GM18870 (cell line): ENCODE results near the gene KAT8.
"Not testable (repeated sequence)": the region's sequence is repeated elsewhere in the genome, so short reads cannot be mapped to it uniquely, and the experiment has no call there.

ENCODE experiments used
- ATAC-seq: cut with Tn5 transposase; IDR thresholded peaks from one replicate; pipeline ENCODE4 v1.9.1; 2021; ENCODE audit warnings: moderate library complexity; ENCODE audit not compliant: unreplicated experiment

The KAT8 gene

DNA sequence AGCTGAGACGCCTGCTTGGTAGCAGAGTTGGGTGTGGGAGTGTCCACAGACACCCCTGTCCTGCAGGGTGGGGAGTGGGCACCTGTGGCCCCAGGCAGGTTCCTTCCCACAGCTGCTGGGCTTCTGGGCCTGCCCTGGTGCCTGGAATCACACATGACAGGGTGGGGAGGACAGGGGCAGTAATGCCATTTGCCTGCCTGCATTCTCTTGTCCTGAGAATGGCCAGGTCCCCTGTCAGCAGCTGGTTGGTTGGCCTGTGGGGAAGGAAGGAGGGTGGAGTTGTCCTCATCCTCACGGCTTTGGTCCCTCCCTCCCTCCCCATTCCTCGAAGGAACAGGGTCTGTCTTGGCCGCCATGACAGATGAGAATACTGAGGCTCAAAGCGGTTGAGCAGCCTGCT, 33.9 kb upstream of the KAT8 start:
- ATAC-seq, result no peak

DNA sequence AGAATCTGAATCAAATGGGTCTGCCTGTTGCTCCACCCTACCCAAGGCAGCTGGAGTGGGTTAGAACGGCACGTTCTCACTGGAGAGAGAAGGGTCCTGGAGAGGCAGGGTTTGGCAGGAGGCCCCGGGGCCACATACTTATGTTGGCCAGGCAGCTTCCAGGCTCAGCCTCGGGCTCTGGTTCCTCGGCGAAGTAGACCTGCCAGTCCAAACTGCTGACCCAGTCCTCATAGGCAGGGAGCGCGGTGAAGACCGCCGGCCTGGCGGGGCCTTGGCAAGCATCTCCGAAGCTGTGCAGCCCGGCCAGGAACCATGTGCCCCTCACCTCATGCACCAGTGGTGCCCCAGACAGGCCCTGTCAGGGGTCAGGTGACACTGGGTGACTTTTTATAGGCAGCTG, 33.5 kb upstream of the KAT8 start:
- ATAC-seq, result no peak

DNA sequence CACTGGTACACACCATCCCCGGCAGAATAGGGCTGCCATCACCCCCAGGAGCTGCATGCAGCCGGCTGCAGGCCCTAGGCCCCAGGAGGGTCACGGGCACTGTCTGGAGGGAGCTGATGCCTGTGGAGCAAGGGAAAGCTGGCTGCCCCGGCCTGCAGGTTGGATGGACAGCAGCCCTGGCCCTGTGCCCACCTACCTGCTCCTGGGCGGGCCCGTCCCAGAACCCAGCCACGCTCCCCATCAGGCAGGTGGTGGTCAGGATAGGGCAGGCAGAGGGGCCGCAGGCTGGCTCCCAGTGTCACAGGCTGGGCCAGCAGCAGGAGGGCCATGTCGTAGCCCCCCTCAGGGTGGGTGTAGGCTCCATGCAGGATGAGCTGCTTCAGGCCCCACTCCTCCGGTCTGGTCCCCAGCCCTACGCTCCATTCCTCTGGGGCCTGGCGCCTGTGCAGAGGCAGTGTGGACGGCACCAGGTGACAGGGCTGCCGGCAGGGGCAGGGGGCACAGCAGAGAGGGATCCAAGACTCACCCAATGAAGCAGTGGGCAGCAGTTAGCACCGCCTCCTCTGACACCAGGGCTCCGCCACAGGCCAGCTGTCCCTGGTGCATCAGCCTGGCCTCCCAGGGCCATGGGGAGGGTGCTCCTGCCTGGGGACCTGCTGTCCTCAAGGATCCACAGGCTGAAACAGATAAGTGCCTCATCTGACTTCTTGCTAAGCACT, 32.7 kb upstream of the KAT8 start:
- ATAC-seq, result no peak

DNA sequence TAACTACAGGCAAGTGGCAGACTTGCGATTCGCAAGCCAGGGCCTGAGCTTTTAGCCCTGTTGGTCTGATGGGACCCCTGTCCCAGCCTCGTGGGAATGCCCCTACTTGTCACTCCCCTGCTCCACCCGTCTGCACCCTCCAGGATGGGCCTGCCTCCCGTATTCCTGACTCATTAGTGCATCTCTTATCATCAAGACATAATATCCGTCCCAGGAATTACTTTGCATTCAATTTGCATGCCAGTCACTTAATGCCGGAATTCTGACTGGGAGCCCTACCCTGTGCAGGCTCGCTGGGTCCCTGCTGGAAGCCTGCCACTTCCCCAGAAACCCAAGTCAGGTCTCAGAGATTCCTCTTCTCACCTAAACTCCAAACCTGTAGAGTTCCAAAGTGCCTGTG, 32.1 kb upstream of the KAT8 start:
- ATAC-seq, result no peak

DNA sequence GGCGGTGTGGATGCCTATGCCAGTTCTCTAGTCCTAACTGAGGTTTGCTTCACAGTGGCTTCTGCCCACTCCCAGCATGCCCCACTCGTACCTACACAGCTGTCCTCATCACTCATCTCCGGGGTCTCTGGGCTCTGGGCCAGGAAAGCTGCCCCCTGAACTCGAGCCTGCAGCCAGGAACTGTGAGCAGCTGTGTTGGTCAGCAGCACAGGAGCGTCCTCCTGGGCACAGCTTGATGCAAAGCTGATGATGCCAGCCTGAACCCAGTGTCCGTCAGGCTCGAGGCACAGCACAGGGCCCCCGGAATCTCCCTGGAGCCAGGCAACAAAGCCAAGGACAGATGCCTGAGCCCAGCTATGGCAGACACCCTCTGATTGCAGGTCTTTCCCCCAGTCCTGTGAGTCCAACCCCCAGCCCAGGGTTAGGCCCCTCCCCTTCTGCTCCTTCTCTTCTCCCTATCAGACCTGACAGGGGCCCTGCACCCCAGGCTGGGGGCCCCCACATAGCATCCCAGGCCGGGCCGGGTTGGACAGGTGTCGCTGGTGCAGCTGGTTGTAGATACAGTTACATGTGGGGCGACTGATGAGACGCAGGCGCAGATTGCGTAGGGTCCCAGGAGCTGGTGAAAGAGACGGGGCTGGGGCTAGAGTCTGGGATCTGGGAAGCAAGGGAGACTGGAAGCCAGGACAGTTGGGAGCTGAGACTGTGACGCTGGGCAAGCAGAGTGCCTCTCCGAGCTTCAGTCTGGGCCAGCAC, 31.4 kb upstream of the KAT8 start:
- ATAC-seq, result no peak

DNA sequence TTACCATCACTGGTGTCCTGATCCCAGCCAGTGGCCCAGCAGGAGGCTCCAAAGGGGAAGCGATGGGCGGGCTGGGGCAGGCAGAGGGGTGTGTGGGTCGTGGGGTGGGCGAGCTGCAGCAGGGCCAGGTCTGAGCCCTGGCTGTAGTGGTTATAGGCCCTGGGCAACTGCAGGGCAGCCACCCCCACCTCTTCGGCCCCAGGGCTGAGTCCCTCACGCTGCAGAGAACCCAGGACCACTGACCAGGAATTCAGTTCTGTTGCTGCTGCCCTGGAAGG, 30.9 kb upstream of the KAT8 start:
- ATAC-seq, result no peak

DNA sequence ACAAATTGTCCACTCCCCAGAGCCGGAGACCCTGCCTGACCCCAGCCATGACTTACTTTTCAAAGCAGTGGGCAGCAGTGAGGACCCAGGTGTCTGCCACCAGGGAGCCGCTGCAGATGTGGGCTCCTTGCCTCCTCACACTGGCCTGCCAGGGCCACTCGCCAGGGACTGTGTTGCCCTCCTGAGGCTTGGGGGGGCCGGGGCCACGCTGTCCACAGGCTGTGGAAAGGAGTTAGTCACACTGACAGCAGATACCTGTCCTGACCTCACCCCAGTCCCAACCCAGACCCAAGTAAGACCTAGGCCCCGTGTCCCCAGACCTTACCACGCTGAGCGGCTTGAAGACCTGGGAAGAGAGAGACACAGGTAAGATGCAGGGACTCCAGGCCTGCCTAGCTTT, 30.0 kb upstream of the KAT8 start:
- no peak for ATAC-seq

DNA sequence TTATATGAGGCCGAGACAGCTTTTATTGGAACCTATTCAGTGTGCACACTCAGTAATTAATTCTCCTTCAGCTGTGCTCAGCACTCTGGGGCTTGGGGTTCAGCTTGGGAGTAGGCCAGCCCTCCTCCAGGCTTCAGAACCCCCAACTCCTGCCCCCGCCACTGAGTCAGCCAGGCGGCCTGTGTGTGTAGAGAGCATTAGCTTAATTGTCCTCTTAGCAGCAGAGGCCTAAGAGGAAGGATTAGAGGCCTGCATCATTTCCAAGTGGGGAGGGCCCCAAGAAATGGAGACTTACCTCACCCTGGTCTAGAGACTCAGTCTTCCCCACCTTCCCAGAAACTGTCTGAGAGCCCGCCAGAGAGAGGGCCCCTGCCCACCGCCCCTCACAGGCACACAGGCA, 29.5 kb upstream of the KAT8 start:
- no peak for ATAC-seq

DNA sequence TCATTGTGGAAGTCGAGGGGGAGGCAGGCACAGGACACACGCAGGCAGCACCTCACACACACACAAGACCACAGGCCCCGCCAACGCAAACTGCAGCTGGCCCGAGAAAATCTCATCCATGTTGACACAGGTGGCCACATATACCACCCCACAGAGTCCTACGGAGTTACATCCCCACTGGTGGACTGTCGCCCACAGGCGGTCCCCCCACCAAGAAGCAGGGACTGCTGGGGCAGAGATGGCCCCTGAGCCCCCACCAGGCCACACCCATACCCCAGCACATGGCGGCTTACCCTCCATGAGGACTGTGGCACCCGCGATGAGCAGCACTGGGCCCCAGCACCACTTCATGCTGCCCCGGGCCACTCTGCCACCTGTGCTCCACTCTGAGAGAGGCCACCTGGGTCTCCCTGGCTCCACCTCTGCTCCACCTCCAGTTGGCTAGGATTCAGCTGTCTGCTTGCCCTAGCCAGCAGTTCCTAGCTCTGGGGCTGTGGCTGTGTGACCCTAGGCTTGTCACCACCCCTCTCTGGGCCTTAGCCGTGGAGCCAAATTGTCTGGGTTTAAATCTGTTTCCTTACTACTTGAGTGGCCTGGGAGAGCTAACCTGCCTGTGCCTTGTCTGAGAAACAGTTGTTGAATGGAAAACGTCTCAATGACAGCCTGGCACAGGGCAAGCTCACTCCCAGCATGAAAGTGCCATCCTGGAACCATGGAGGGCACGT, 28.8 kb upstream of the KAT8 start, which contains the start of gene PRSS53:
TSS of gene PRSS53 (minus strand) at position 485 of the 725 bp plus-strand sequence. CDS start at position 351, 134 bp downstream.
- no peak for ATAC-seq

DNA sequence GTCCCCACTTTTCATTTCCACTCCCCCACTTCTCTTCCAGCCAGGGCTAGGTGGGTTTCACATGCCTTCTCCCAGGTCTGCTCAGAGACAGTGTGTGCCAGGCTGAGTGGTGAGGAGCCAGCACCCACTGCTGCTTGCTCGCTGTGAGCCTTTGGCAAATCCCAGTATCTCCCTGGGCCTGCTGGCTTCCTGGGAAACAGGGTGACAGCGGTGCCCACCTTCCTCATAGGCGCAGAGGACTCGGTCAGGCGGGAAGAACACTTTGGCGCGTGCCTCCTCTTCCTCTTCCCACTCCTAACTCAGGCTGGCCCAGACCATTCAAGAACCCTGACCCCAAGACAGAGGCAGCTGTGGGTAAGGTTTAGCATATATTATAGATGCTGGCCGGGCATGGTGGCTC, 28.3 kb upstream of the KAT8 start:
- ATAC-seq, result no peak

DNA sequence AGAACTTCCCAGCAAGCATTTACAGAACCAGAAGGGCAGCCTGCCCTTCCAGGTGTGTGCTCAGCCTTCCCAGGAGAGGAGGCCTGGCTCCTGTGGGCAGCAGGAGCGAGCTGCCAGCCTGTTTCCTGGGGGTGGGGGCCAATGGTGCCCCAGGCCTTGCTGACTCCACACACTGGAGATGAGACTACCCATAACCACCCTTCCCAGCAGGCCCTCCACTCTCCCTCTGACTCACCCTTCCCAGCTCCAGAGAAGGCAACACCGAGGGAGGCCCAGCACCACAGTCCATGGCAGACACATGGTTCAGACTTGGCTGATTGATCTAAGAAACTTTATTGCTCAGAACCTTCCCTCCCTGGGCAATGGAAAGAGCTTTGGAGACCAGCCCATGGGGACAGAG, 26.9 kb upstream of the KAT8 start:
- ATAC-seq, result no peak

DNA sequence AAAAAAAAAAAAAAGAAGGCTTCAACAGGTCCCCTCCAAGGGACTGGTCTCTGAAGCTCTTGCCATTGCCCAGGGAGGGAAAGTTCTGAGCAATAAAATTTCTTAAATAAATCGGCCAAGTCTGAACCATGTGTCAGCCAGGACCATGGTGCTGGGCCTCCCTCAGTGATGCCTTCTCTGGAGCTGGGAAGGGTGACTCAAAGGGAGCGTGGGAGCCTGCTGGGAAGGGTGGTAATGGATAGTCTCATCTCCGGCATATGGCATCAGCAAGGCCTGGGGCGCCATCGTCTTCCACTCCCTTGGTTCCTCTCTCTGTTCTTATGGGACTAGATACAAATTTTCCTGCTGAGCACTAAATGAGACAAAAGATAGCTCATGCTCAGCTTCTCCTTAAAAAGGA, 25.1 kb upstream of the KAT8 start:
- no peak for ATAC-seq

DNA sequence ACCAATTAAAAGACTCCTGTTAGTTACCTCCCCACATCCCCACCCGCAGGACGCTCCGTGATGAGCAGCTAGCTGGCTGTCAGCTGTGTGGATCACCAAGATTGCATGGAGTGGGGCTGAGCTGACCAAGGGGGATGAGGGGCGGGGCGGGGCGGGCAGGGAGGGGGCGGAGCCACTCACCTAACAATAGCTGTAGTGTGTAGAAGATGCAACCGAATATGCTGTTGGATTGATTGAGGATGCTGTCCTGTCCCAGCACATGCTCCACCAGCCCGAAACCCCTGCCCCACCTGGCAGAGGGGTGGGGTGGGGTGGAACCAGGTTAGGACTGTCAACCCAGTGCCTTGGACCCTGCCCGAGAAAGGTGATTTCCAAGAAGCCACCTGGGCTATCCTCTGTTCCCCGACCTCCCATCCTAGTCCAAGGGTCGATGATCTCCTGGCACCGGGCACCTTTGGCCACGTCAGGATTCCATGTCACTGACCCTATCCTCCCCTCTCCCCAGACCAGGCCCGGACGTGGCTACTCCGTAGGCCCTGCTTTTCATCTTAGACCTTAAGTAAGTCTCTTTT, 24.2 kb upstream of the KAT8 start:
- ATAC-seq, result no peak

DNA sequence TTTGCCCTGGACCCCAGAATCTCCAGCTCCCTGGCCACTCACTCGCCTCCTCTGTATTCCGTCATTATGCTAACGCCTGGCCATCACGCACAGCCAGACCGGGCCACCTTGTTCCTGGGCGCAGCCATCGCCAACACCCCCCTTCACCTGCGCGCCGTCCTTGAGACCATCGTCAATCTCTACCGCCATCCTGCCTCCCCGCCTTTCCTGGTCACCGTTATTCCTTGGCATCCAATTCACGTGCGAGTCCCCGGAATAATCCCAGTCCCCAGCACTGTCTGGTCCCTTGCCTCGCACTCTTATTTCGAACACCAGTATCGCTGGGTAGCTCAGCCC, 23.4 kb upstream of the KAT8 start:
- no peak for ATAC-seq

DNA sequence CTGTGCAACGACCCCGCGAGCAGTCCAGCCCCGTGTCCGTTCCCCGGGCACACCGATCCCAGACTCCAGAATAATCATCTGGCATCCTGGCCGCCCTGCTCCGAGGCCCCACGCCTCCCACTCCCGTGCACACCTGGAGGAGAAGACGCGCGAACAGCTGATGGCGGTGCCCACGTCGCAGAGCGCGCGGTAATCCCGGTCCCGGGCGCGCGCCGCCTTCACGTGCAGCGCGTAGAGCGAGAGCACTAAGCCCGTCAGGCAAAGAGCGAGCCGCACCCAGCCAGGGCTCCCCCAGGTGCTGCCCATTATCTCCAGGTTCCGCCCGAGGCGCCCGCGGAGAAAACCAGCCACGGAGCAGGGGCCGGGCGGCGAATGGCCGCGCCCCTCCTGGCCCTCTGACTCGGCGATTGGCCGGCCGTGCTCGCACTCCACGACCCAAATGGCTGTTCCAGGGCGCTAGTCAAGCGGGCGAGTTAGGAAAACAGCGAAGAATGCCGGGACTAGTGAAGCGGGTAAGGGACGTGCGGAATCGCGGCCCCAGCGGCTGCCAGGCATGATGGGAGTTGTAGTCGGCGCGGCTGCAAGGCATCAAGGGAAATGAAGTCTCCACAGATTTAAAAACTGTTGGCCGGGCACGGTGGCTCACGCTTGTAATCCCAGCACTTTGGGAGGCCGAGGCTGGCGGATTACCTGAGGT, 22.9 kb upstream of the KAT8 start, which contains the start of gene VKORC1:
TSS of gene VKORC1 (minus strand) at position 374 of the 697 bp plus-strand sequence. CDS start at position 306, 68 bp downstream.
- peak; percentile 78 for ATAC-seq

DNA sequence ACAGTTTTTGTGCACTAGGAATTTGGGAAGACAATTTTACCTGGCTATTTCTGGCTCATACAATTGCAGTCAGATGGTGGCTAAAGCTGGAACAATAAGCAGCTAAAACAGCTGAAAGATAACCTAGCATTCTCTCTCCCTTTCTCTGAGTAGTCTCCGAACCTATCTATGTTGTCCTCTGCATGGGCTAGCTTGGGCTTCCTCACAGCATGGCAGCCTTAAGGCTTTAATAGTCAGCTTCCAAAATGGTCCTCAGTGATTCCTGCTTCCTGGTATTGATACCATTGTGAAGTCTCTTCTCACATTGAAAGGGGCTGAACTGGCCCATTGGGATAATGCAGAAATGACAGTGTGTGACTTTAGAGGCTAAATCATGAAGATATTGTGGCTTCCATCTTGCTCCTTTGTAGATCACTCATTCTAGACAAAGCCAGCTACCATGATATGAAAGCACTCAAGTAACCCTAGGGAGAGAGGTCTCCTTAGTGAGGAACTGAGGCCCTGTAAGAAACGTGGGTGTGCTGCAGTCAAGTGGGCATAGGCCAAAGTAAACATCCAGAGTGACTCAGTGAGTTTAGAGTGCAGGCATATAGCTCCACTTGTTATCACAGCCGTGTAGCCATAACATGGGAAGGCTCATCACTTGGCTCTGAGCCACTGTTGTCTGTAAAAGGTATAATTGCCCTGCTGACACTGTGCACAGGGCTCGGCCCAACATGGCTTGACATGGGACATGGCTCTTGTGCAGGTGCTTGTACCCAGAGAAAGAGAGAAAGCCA, 17.4 kb upstream of the KAT8 start:
- no peak for ATAC-seq

DNA sequence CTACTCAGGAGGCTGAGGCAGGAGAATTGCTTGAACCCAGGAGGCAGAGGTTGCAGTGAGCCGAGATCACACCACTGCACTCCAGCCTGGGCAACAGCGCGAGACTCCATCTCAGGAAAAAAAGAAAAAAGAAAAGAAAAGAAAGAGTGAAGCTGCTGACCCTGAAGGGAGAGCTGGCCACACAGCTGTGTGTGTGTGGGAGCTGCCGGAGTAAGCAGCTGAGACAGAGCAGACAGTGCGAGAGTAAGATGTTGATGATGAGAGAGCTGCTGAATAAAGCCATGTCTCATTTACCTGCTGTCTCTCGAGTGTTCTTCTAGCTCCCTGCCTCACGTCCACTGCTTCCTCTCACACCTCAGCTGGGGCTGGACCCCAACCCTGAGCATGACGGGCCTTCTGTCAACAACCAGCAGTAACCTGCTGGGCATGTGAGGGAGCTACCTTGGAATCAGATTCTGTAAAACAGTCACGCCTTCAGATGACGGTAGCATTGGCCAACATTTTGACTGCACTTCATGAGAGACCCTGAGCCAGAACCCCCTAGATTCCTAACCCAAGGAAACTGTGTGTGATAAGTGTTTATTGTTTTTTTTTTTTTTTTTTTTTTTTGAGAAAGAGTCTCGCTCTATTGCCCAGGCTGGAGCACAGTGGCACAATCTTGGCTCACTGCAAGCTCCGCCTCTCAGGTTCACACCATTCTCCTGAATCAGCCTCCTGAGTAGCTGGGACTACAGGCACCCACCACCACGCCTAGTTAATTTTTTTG, 16.4 kb upstream of the KAT8 start:
- not testable (repeated sequence) for ATAC-seq

DNA sequence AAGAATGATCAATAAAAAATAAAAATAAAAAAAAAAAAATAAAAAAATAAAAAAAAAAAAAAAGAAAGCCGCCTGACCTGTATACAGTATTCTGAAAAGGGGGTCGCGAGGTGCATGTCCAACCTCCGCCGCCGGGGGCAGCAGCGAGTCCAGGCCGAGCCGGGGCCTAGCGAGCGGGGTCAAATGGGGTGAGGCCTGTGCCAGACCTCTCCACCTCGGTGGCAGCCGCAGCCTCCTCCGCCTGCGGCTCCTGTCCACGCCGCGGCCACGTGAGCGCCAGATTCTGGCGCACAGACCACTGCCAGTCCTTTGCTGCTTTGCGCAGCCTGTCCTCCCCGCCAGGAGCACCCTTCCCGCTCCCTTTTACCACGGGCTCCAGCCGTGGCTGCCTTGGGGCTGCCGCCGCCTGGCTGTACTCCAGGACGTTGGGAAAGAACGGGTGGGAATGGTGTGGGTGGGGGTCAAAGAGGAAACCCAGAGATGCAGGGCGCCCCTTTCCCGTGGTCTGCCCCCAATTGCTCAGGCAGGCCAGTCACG, 11.7 kb upstream of the KAT8 start:
- ATAC-seq, result no peak
